Fibroblast of lung (primary cell): ENCODE measurements around the gene MPG. TPM values are rescaled to one million over a fixed set of nuclear protein-coding genes. Genes with fewer than 3 reads are reported as not detected.

Experiments
- DNase-seq, 2 donors: peaks; one replicate each; pipeline versions ENCODE4 v3.0.0 to v3.0.0-alpha.2; 2010; ENCODE audit warnings: low read depth in 2 of 2
- H2AFZ ChIP-seq: 2 replicates; pipeline ENCODE4 v1.5.1; 2012; ENCODE audit warnings: low read length, control low read depth, inconsistent platforms
- H3K27ac ChIP-seq: 2 replicates; pipeline ENCODE4 v1.5.1; 2011; ENCODE audit warnings: low read length, control low read depth; ENCODE audit not compliant: insufficient read depth
- H3K27me3 ChIP-seq: 2 replicates; pipeline ENCODE4 v1.5.1; 2011; ENCODE audit warnings: mild to moderate bottlenecking, low read length; ENCODE audit not compliant: control insufficient read depth, insufficient read depth
- H3K36me3 ChIP-seq: 2 replicates; pipeline ENCODE4 v1.5.1; 2011; ENCODE audit warnings: low read length; ENCODE audit not compliant: control insufficient read depth, insufficient read depth
- H3K4me1 ChIP-seq: 2 replicates; pipeline ENCODE4 v1.5.1; 2011; ENCODE audit warnings: low read length; ENCODE audit not compliant: control insufficient read depth, insufficient read depth; ENCODE audit errors: extremely low read depth
- H3K4me2 ChIP-seq: 2 replicates; pipeline ENCODE4 v1.5.1; 2011; ENCODE audit warnings: low read length, control low read depth; ENCODE audit not compliant: insufficient read depth; ENCODE audit errors: extremely low read depth
- H3K4me3 ChIP-seq, 4 experiments: fragments of 200-600 bp in 1 of 4; sonication (generic) in 1 of 4; replicated peaks in 1 of 4; 2 replicates each; pipeline ENCODE4 v1.5.1; 2011 to 2016; ENCODE audit warnings: low read length in 4 of 4, low read depth in 3 of 4, mild to moderate bottlenecking in 3 of 4, control low read depth in 2 of 4, inconsistent platforms in 1 of 4, mixed read lengths in 1 of 4; ENCODE audit not compliant: insufficient read depth in 1 of 4; ENCODE audit errors: control extremely low read depth in 1 of 4
- H3K79me2 ChIP-seq: 2 replicates; pipeline ENCODE4 v1.5.1; 2012; ENCODE audit warnings: mild to moderate bottlenecking, low read length, inconsistent platforms; ENCODE audit not compliant: control insufficient read depth, insufficient read depth
- H3K9ac ChIP-seq: 2 replicates; pipeline ENCODE4 v1.5.1; 2011; ENCODE audit warnings: mild to moderate bottlenecking, low read length, control low read depth; ENCODE audit not compliant: insufficient read depth
- H3K9me3 ChIP-seq: 2 replicates; pipeline ENCODE4 v1.5.1; 2012; ENCODE audit warnings: low read depth, low read length; ENCODE audit not compliant: control insufficient read depth, insufficient read depth
- H4K20me1 ChIP-seq: 2 replicates; pipeline ENCODE4 v1.5.1; 2011; ENCODE audit warnings: low read length; ENCODE audit not compliant: control insufficient read depth, insufficient read depth; ENCODE audit errors: extremely low read depth
- EZH2 ChIP-seq: IDR thresholded peaks from 2 replicates; pipeline ENCODE4 v1.5.1; 2012; ENCODE audit warnings: low read length, control low read depth, mild to moderate bottlenecking; ENCODE audit errors: missing control alignments
- polyA plus RNA-seq, 2 donors: library from polyadenylated mRNA; depleted of rRNA in 1 of 2; stranded (reverse) in 1 of 2; unstranded in 1 of 2; fragments of >200 nt; gene quantifications; 2 replicates each; pipeline ENCODE4 v1.2.1, GENCODE V29; 2011 to 2012; ENCODE audit warnings: missing spikeins in 1 of 2
- total RNA-seq: library from RNA; depleted of rRNA; stranded (reverse); fragments of >200 nt; gene quantifications from 2 replicates; pipeline ENCODE4 v1.2.1, GENCODE V29; 2014
- TF ChIP-seq, protein P1 (sequence below), 2 donors: IDR thresholded peaks in 1 of 2; conservative IDR thresholded peaks in 1 of 2; 1 replicate in 1 of 2; 2 replicates in 1 of 2; pipeline ENCODE4 v1.5.1; 2011 to 2012; ENCODE audit warnings: low read length in 2 of 2, control low read depth in 1 of 2, inconsistent platforms in 1 of 2, low read depth in 1 of 2, mild to moderate bottlenecking in 1 of 2

MPG gene
- total and polyA plus RNA-seq, 2 donors (not counting 1 experiment from before 2014, with no cell fraction given), result 45.4 to 268 TPM

DNA sequence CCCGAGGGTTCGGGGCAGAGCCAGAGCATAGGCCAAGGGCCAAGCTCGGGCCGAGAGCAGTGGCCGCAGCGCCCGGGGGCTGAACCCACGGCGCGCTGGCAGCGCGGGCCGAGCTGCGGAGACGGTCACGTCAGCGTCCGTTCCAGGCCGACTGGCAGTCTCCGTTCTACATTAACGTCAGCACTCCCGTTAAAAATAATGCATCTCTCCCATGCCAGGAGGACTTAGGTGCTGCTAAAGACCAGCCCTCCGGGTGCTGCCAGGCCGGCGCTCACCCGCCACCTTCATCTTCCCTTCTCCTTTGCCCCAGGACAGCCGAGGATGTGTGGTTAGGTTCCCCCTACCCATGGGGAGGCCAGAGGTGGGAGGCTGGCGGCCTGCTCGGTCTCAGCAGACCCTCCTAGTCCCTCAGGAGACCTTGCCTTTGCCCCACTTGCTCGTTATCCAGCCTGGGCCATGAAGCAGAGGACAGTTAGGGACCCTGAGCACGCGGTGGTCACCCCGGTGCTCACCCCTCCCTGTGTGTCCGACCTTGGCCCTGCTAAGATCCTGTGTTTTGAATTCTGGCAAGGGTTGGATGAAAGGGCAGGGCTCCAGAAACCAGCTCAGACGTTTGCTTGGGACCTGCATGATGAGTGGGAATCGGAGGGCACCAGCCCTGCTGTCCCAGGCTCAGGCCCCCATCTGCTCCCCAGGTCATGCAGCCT is 572 bp downstream of the MPG start:
- Histone ChIP-seq H3K4me3 (peak overlapping the region; percentile 61 to 73 (median 68)), H3K79me2 (peaks cover 29% of the 10 kb centered on the region), H3K36me3 (peaks cover 22% of the 10 kb centered on the region), H3K4me2 (peak overlapping the region; percentile 99), H4K20me1 (no peaks in the 10 kb centered on the region), H3K9ac (peak overlapping the region; percentile 91), H3K27me3 (no peaks in the 10 kb centered on the region), H3K9me3 (no peaks in the 10 kb centered on the region), H2AFZ (no peak overlapping the region), H3K27ac (peak overlapping the region; percentile 96), H3K4me1 (peaks cover 36% of the 10 kb centered on the region)
- DNase-seq, result peak; percentile 58 to 59
- TF ChIP-seq, protein P1, sequence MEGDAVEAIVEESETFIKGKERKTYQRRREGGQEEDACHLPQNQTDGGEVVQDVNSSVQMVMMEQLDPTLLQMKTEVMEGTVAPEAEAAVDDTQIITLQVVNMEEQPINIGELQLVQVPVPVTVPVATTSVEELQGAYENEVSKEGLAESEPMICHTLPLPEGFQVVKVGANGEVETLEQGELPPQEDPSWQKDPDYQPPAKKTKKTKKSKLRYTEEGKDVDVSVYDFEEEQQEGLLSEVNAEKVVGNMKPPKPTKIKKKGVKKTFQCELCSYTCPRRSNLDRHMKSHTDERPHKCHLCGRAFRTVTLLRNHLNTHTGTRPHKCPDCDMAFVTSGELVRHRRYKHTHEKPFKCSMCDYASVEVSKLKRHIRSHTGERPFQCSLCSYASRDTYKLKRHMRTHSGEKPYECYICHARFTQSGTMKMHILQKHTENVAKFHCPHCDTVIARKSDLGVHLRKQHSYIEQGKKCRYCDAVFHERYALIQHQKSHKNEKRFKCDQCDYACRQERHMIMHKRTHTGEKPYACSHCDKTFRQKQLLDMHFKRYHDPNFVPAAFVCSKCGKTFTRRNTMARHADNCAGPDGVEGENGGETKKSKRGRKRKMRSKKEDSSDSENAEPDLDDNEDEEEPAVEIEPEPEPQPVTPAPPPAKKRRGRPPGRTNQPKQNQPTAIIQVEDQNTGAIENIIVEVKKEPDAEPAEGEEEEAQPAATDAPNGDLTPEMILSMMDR (conservative IDR thresholded peaks at IDR 0.05 in 1 of 2, IDR thresholded peaks at IDR 0.05 in 1 of 2; ENCODE audit: low read depth in 1 of 2, low read length in 2 of 2), result no peak

DNA sequence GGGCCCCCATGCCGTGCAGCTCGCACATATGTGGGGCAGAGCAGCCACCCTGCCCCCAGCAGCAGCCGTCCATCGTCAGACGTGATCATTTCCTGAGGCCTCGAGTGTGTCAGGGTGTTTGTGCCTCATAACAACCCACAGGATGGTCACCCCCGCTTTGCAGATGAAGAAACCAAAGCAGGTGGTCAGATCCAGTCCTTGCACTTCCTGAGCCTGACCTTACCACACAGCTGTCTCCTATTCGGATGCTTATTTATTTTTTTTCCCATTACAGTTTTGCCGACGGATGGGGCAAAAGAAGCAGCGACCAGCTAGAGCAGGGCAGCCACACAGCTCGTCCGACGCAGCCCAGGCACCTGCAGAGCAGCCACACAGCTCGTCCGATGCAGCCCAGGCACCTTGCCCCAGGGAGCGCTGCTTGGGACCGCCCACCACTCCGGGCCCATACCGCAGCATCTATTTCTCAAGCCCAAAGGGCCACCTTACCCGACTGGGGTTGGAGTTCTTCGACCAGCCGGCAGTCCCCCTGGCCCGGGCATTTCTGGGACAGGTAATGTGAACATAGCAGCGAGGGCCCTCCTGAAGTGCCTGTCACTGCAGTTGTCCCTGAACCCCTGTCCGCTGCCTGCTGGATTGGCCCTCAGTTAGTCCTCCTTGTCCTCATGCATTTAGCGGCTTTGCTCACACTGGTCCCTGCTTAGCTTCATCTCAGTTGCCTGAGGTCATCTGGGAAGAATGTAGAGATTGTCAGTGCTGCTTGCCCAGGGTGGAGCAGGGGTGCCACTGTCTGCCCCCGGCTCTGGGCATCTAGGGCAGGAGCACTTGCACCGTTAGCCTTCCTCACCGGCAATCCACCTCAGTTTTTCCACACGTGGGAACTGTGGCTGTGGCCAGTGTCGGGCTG is 1.4 kb downstream of the MPG start:
- Histone ChIP-seq H3K4me2 (peak overlapping the region; percentile 99), H3K36me3 (peaks cover 24% of the 10 kb centered on the region), H3K9ac (peak overlapping the region; percentile 91), H4K20me1 (no peaks in the 10 kb centered on the region), H3K9me3 (no peaks in the 10 kb centered on the region), H3K27ac (peak overlapping the region; percentile 96), H3K79me2 (peaks cover 29% of the 10 kb centered on the region), H3K4me1 (peaks cover 41% of the 10 kb centered on the region), H2AFZ (no peak overlapping the region), H3K4me3 (peak overlapping the region; percentile 61 to 73 (median 68)), H3K27me3 (no peaks in the 10 kb centered on the region)
- TF ChIP-seq EZH2, result no peak
- TF ChIP-seq, protein P1 (conservative IDR thresholded peaks at IDR 0.05 in 1 of 2, IDR thresholded peaks at IDR 0.05 in 1 of 2; ENCODE audit: low read depth in 1 of 2, low read length in 2 of 2), result no peak
- DNase-seq, result peak; percentile 16 to 20

DNA sequence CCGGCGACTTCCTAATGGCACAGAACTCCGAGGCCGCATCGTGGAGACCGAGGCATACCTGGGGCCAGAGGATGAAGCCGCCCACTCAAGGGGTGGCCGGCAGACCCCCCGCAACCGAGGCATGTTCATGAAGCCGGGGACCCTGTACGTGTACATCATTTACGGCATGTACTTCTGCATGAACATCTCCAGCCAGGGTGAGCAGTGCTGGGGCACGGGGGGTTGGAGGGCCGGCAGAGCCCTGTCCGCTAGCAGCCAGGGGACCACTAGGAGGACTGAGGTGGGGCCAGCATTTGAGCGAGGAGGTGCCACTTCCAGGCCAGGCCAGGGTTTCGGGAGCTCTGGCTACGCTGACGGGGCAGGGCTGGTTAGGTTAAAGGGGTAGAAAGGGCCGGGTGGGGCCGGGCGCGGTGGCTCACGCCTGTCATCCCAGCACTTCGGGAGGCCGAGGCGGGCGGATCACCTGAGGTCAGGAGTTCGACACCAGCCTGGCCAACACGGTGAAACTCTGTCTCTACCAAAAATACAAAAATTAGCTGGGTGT is 5.1 kb downstream of the MPG start:
- Histone ChIP-seq H3K79me2 (peaks cover 44% of the 10 kb centered on the region), H3K4me3 (no peak overlapping the region), H3K9me3 (no peaks in the 10 kb centered on the region), H3K27ac (no peak overlapping the region), H3K27me3 (no peaks in the 10 kb centered on the region), H3K36me3 (peaks cover 42% of the 10 kb centered on the region), H3K9ac (no peak overlapping the region), H4K20me1 (no peaks in the 10 kb centered on the region), H2AFZ (no peak overlapping the region), H3K4me1 (peaks cover 38% of the 10 kb centered on the region), H3K4me2 (no peak overlapping the region)
- TF ChIP-seq, protein P1 (conservative IDR thresholded peaks at IDR 0.05 in 1 of 2, IDR thresholded peaks at IDR 0.05 in 1 of 2; ENCODE audit: low read depth in 1 of 2, low read length in 2 of 2), result no peak
- no peak for TF ChIP-seq EZH2
- DNase-seq, result no peak
